Liver (tissue), 9 donors: ENCODE results near the gene DNAAF8. TPM values are rescaled to one million over a fixed set of nuclear protein-coding genes. Genes with fewer than 3 reads are reported as not detected.

Experiments
- DNase-seq: peaks from one replicate; pipeline ENCODE4 v3.0.0-alpha.2; 2017; ENCODE audit warnings: low spot score
- H3K27ac ChIP-seq, 2 donors: one replicate each; pipeline ENCODE4 v1.7.0; 2013; ENCODE audit warnings: inconsistent platforms in 2 of 2, low read length in 2 of 2, control low read depth in 1 of 2, low read depth in 1 of 2, mild to moderate bottlenecking in 1 of 2
- H3K27me3 ChIP-seq, 4 donors: one replicate each; pipeline versions ENCODE4 v1.6.1 to v1.7.0; 2013; ENCODE audit warnings: low read length in 3 of 4, inconsistent platforms in 1 of 4, mild to moderate bottlenecking in 1 of 4, moderate library complexity in 1 of 4; ENCODE audit not compliant: control insufficient read depth in 4 of 4, insufficient read depth in 4 of 4
- H3K36me3 ChIP-seq, 4 donors: one replicate each; pipeline versions ENCODE4 v1.6.1 to v1.7.0; 2013; ENCODE audit warnings: low read length in 3 of 4, mild to moderate bottlenecking in 3 of 4, low read depth in 1 of 4, moderate library complexity in 1 of 4; ENCODE audit not compliant: control insufficient read depth in 4 of 4, insufficient read depth in 3 of 4
- H3K4me1 ChIP-seq, 4 donors: one replicate each; pipeline versions ENCODE4 v1.6.1 to v1.7.0; 2013; ENCODE audit warnings: low read length in 3 of 4, mild to moderate bottlenecking in 3 of 4, moderate library complexity in 1 of 4; ENCODE audit not compliant: control insufficient read depth in 4 of 4, insufficient read depth in 4 of 4
- H3K4me3 ChIP-seq, 3 donors: one replicate each; pipeline versions ENCODE4 v1.6.1 to v1.7.0; 2013; ENCODE audit warnings: low read length in 3 of 3, control low read depth in 1 of 3, low read depth in 1 of 3, mild to moderate bottlenecking in 1 of 3
- H3K9ac ChIP-seq, 2 donors: one replicate each; pipeline ENCODE4 v1.7.0; 2013; ENCODE audit warnings: low read length in 2 of 2, mild to moderate bottlenecking in 2 of 2, moderate library complexity in 2 of 2, control low read depth in 1 of 2, low read depth in 1 of 2
- H3K9me3 ChIP-seq, 4 donors: one replicate each; pipeline versions ENCODE4 v1.6.1 to v1.7.0; 2013; ENCODE audit warnings: low read length in 3 of 4; ENCODE audit not compliant: control insufficient read depth in 4 of 4
- EGR1 ChIP-seq, 2 donors: IDR thresholded peaks; 2 replicates each; pipeline ENCODE4 v1.6.1; 2016 to 2018; ENCODE audit warnings: antibody characterized with exemption in 2 of 2, low read depth in 2 of 2
- FOXA1 ChIP-seq: IDR thresholded peaks from 2 replicates; pipeline ENCODE4 v1.6.1; 2016; ENCODE audit warnings: antibody characterized with exemption
- GABPA ChIP-seq, 2 donors: IDR thresholded peaks in 1 of 2; conservative IDR thresholded peaks in 1 of 2; 2 replicates each; pipeline ENCODE4 v1.6.1; 2016; ENCODE audit warnings: antibody characterized with exemption in 2 of 2, mild to moderate bottlenecking in 1 of 2, moderate library complexity in 1 of 2
- HNF4A ChIP-seq, 2 donors: conservative IDR thresholded peaks; 2 replicates each; pipeline ENCODE4 v1.6.1; 2016; ENCODE audit warnings: antibody characterized with exemption in 2 of 2, mild to moderate bottlenecking in 2 of 2
- HNF4G ChIP-seq: IDR thresholded peaks from 2 replicates; pipeline ENCODE4 v1.6.1; 2016; ENCODE audit warnings: antibody characterized with exemption
- JUND ChIP-seq, 2 donors: IDR thresholded peaks; 2 replicates each; pipeline ENCODE4 v1.6.1; 2016; ENCODE audit warnings: antibody characterized with exemption in 2 of 2
- NR2F2 ChIP-seq: IDR thresholded peaks from 2 replicates; pipeline ENCODE4 v1.6.1; 2016; ENCODE audit warnings: antibody characterized with exemption
- RAD21 ChIP-seq, 2 donors: IDR thresholded peaks; 2 replicates each; pipeline ENCODE4 v1.6.1; 2016; ENCODE audit warnings: antibody characterized with exemption in 2 of 2, mild to moderate bottlenecking in 2 of 2
- RXRA ChIP-seq, 2 donors: IDR thresholded peaks; 2 replicates each; pipeline ENCODE4 v1.6.1; 2017 to 2018; ENCODE audit warnings: antibody characterized with exemption in 2 of 2, mild to moderate bottlenecking in 1 of 2
- SP1 ChIP-seq: IDR thresholded peaks from 2 replicates; pipeline ENCODE4 v1.6.1; 2018; ENCODE audit warnings: antibody characterized with exemption, mild to moderate bottlenecking
- TAF1 ChIP-seq: conservative IDR thresholded peaks from 2 replicates; pipeline ENCODE4 v1.6.1; 2016; ENCODE audit warnings: antibody characterized with exemption, mild to moderate bottlenecking
- YY1 ChIP-seq: IDR thresholded peaks from 2 replicates; pipeline ENCODE4 v1.6.1; 2016; ENCODE audit warnings: antibody characterized with exemption, mild to moderate bottlenecking
- WGBS: extraction: QIAGEN DNeasy Blood & Tissue Kit; methylation state at CpG from one replicate; pipeline ENCODE4 v1.1.7; 2013; 5-methylcytosine and 5-hydroxymethylcytosine counted together
- polyA plus RNA-seq, 2 donors: library from polyadenylated mRNA; stranded (reverse) in 1 of 2; unstranded in 1 of 2; fragments of 200-250 nt in 1 of 2; fragments of >200 nt in 1 of 2; fragmentation: Nextera tagmentation in 1 of 2; extraction: Ambion mirVana in 1 of 2; gene quantifications; one replicate each; pipeline versions ENCODE4 v1.2.1 to v1.2.3, GENCODE V29; 2013 to 2015
- total RNA-seq, 2 donors: library from RNA; depleted of rRNA; stranded (reverse); fragments of >200 nt; gene quantifications; one replicate each; pipeline ENCODE4 v1.2.3, GENCODE V29; 2014
- TF ChIP-seq, protein P1 (sequence below): IDR thresholded peaks from 2 replicates; pipeline ENCODE4 v1.6.1; 2016; ENCODE audit warnings: antibody characterized with exemption
- TF ChIP-seq, protein P2 (sequence below): IDR thresholded peaks from 2 replicates; pipeline ENCODE4 v1.6.1; 2016; ENCODE audit warnings: antibody characterized with exemption
- TF ChIP-seq, protein P3 (sequence below): IDR thresholded peaks from 2 replicates; pipeline ENCODE4 v1.6.1; 2016; ENCODE audit warnings: antibody characterized with exemption
- TF ChIP-seq, protein P4 (sequence below): fragments of 150-350 bp; IDR thresholded peaks from 2 replicates; pipeline ENCODE4 v1.5.1; 2017; ENCODE audit warnings: improper control_type of control experiment, low read depth, low read length; ENCODE audit not compliant: missing input control
- donor health status: healthy.
- donor health status: healthy.
- donor health status: healthy.
- donor health status: healthy.
- donor health status: healthy.

Gene DNAAF8
- total and polyA plus RNA-seq, 4 donors: 0.33 to 0.75 (median 0.56) TPM

DNA sequence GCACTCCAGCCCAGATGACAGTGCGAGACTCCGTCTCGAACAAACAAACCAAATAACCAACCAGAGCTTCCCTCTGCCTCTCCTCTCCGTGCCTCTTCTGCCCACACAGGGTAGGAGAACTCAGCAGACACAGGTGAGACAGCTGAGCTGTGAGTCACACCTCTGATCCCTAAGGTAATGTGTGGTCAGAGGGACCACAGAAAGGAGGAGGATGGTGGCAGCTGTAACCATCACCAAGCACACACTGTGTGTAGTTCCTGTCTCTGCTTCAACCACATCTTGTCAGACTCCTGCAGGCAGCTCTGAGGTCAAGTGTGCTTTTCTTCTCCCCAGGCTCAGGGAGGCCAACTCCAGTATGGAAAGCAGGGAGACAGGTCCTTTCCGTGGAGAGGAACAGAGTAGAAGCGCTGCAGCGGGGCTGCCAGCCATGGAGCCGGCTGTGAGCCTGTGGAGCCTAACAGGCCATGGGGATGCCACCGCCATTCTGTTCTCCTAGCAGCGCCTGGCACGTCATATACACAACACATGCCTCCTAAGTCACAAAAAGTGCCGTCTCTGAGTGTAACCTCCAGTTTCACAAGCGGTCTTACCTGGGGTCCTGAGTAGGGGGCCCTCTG lies 33.8 kb upstream of the DNAAF8 start:
- H3K4me1 ChIP-seq: peaks cover 0 to 27% (median 11%) of the 10 kb centered on the region in 4 donors
- H3K27ac ChIP-seq: no peak overlapping the region
- H3K27me3 ChIP-seq: no peaks in the 10 kb centered on the region
- TF ChIP-seq NR2F2 (no peak), YY1 (no peak), GABPA (IDR thresholded peaks at IDR 0.05 in 1 of 2, conservative IDR thresholded peaks at IDR 0.05 in 1 of 2) (no peak), EGR1 (IDR thresholded peaks at IDR 0.05; ENCODE audit: low read depth in 2 of 2) (no peak), FOXA1 (no peak), JUND (IDR thresholded peaks at IDR 0.05) (no peak), HNF4A (conservative IDR thresholded peaks at IDR 0.05) (no peak), TAF1 (no peak), RAD21 (IDR thresholded peaks at IDR 0.05) (no peak), RXRA (IDR thresholded peaks at IDR 0.05) (no peak)
- TF ChIP-seq, protein P1, sequence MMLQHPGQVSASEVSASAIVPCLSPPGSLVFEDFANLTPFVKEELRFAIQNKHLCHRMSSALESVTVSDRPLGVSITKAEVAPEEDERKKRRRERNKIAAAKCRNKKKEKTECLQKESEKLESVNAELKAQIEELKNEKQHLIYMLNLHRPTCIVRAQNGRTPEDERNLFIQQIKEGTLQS: no peak
- TF ChIP-seq, protein P2, sequence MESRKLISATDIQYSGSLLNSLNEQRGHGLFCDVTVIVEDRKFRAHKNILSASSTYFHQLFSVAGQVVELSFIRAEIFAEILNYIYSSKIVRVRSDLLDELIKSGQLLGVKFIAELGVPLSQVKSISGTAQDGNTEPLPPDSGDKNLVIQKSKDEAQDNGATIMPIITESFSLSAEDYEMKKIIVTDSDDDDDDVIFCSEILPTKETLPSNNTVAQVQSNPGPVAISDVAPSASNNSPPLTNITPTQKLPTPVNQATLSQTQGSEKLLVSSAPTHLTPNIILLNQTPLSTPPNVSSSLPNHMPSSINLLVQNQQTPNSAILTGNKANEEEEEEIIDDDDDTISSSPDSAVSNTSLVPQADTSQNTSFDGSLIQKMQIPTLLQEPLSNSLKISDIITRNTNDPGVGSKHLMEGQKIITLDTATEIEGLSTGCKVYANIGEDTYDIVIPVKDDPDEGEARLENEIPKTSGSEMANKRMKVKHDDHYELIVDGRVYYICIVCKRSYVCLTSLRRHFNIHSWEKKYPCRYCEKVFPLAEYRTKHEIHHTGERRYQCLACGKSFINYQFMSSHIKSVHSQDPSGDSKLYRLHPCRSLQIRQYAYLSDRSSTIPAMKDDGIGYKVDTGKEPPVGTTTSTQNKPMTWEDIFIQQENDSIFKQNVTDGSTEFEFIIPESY: no peak
- peaks cover 12 to 53% (median 27%) of the 10 kb centered on the region in 4 donors for H3K36me3 ChIP-seq
- H3K4me3 ChIP-seq: no peak overlapping the region
- no peak for DNase-seq
- H3K9ac ChIP-seq: no peak overlapping the region
- no peaks in the 10 kb centered on the region for H3K9me3 ChIP-seq
- WGBS: 96% methylated on average over 13 of the region's 13 CpGs

DNA sequence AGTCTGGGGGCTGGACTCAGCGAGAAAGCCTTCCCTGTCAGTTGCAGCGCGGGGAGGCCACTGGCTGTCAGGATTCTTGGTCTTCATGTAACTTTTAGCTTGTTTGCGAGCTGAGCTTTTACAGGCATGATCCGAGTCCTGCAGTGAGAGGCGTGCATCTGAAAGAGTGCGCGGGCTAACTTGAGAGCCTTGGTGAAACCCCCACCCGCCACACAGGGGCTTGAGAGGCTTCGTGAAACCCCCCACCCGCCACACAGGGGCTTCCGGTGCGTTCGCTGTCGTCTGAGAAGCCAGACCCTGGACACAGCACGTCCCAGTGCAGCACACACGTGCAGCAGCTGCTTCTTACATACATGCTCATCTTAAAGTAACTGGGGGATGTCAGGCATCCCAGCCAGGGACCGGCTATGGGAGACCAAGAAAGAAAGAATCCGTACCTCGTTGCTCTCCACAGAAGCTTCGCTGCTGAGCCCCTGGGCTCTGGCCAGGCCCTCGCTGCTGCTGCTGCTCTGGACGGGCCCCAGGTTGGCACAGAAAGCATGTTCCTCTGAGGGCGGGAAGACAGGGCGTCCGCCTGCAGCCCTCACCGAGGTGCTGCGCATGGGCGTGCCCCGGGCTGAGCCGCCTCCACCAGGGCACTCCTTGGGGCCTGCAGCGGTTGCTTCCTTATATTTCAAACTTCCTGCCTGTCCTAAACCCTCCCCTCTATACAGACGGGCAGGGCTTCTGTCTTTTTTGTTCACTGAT lies 33.2 kb upstream of the DNAAF8 start:
- H3K4me3 ChIP-seq: no peak overlapping the region
- no peaks in the 10 kb centered on the region for H3K27me3 ChIP-seq
- TF ChIP-seq, protein P3, sequence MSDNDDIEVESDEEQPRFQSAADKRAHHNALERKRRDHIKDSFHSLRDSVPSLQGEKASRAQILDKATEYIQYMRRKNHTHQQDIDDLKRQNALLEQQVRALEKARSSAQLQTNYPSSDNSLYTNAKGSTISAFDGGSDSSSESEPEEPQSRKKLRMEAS: no peak
- peak in 1 of 2 donors; percentile 9 for TF ChIP-seq RAD21 (IDR thresholded peaks at IDR 0.05)
- H3K9me3 ChIP-seq: no peaks in the 10 kb centered on the region
- peak overlapping the region in 1 of 2 donors; percentile 42 for H3K27ac ChIP-seq
- peaks cover 10 to 46% (median 25%) of the 10 kb centered on the region in 4 donors for H3K36me3 ChIP-seq
- no peak for DNase-seq
- WGBS: 74% methylated on average over 33 of the region's 33 CpGs
- no peak overlapping the region for H3K9ac ChIP-seq
- H3K4me1 ChIP-seq: peaks cover 0 to 23% (median 11%) of the 10 kb centered on the region in 4 donors

DNA sequence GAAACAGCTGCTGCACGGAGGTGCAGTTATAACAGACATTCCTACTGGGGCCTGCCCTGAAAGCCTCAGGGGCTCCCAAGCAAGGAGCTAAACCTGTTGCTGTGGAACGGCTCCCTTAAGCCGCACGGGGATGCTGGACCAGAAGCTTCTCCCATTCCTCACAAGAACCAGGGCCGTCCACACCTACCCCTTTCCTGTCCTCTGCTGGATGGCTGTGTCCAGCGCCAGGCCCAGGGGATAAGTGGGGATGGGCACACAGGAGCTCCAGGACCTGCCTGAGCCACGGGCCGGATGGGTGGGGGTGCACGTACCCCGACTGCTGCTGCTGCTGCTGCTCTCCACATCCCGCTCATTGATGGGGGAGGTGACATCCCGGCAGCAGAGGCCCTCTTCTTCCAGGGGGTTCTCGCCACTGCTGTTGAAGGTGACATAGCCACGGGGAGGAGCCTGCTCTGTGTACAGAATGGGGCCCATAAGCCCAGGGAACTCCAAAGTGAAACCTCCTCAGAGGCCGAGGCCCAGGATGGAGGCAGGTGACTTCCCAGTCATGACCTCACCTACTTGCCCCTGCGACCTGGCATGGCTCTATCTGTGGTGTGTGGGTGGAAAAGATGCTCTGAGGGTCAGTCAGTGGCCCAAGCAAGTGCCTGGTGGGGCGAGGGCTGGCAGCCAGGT lies 32.4 kb upstream of the DNAAF8 start:
- no peak for DNase-seq

More for the DNA sequence above, 32.4 kb upstream of the DNAAF8 start:
- WGBS: 86% methylated on average over 17 of the region's 17 CpGs
- Histone ChIP-seq H3K36me3 (peaks cover 12 to 44% (median 23%) of the 10 kb centered on the region in 4 donors), H3K27ac (peak overlapping the region; percentile 42 to 54), H3K4me3 (no peak overlapping the region), H3K27me3 (no peaks in the 10 kb centered on the region), H3K4me1 (peaks cover 0 to 23% (median 11%) of the 10 kb centered on the region in 4 donors), H3K9ac (no peak overlapping the region), H3K9me3 (no peaks in the 10 kb centered on the region)
- TF ChIP-seq RAD21 (IDR thresholded peaks at IDR 0.05) (no peak), RXRA (IDR thresholded peaks at IDR 0.05) (no peak), SP1 (no peak), HNF4G (no peak)
- TF ChIP-seq, protein P1: no peak
- TF ChIP-seq, protein P2: no peak
- TF ChIP-seq, protein P4, sequence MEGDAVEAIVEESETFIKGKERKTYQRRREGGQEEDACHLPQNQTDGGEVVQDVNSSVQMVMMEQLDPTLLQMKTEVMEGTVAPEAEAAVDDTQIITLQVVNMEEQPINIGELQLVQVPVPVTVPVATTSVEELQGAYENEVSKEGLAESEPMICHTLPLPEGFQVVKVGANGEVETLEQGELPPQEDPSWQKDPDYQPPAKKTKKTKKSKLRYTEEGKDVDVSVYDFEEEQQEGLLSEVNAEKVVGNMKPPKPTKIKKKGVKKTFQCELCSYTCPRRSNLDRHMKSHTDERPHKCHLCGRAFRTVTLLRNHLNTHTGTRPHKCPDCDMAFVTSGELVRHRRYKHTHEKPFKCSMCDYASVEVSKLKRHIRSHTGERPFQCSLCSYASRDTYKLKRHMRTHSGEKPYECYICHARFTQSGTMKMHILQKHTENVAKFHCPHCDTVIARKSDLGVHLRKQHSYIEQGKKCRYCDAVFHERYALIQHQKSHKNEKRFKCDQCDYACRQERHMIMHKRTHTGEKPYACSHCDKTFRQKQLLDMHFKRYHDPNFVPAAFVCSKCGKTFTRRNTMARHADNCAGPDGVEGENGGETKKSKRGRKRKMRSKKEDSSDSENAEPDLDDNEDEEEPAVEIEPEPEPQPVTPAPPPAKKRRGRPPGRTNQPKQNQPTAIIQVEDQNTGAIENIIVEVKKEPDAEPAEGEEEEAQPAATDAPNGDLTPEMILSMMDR: no peak
